Astrocyte (in vitro differentiated cells and primary cell): ENCODE measurements around the gene OR2S2. TPM values are rescaled to one million over a fixed set of nuclear protein-coding genes. Genes with fewer than 3 reads are reported as not detected.
A peak's percentile ranks its signal among the peaks of the same experiment; 100 is the strongest.

ENCODE experiments used
- DNase-seq: peaks from one replicate; pipeline ENCODE4 v3.0.0-alpha.2; 2010; ENCODE audit warnings: low read depth
- FAIRE-seq: peaks from 2 replicates; lab custom pipeline; 2011; peaks lifted over from hg19 to GRCh38; lab: Jason Lieb, UNC
- H2AFZ ChIP-seq: 2 replicates; pipeline ENCODE4 v1.6.0; 2012; ENCODE audit warnings: low read depth, low read length, inconsistent platforms
- H3K27ac ChIP-seq: 2 replicates; pipeline ENCODE4 v1.5.1; 2011; ENCODE audit warnings: low read depth, low read length, inconsistent platforms
- H3K27me3 ChIP-seq: 2 replicates; pipeline ENCODE4 v1.6.0; 2011; ENCODE audit warnings: low read length, inconsistent platforms; ENCODE audit not compliant: insufficient read depth
- H3K36me3 ChIP-seq: 2 replicates; pipeline ENCODE4 v1.5.1; 2011; ENCODE audit warnings: low read length, inconsistent platforms; ENCODE audit not compliant: insufficient read depth
- H3K4me1 ChIP-seq: 2 replicates; pipeline ENCODE4 v1.5.1; 2011; ENCODE audit warnings: low read length, inconsistent platforms; ENCODE audit not compliant: insufficient read depth
- H3K4me2 ChIP-seq: 2 replicates; pipeline ENCODE4 v1.6.0; 2012; ENCODE audit warnings: low read length, inconsistent platforms
- H3K4me3 ChIP-seq: 2 replicates; pipeline ENCODE4 v1.5.1; 2011; ENCODE audit warnings: low read depth, mild to moderate bottlenecking, low read length, inconsistent platforms; ENCODE audit not compliant: insufficient read depth
- H3K79me2 ChIP-seq: 2 replicates; pipeline ENCODE4 v1.6.0; 2012; ENCODE audit warnings: mild to moderate bottlenecking, low read length, inconsistent platforms; ENCODE audit not compliant: insufficient read depth
- H3K9ac ChIP-seq: 2 replicates; pipeline ENCODE4 v1.6.0; 2012; ENCODE audit warnings: mild to moderate bottlenecking, low read length, inconsistent platforms
- H3K9me3 ChIP-seq: 2 replicates; pipeline ENCODE4 v1.5.1; 2012; ENCODE audit warnings: low read depth, mild to moderate bottlenecking, low read length, inconsistent platforms; ENCODE audit not compliant: insufficient read depth
- H4K20me1 ChIP-seq: 2 replicates; pipeline ENCODE4 v1.6.0; 2012; ENCODE audit warnings: low read length, inconsistent platforms; ENCODE audit not compliant: insufficient read depth
- H3K27ac Mint-ChIP-seq: one replicate; pipeline ENCODE4 v1.8.0; 2021; ENCODE audit warnings: mild to moderate bottlenecking, mixed read lengths; ENCODE audit not compliant: unreplicated experiment
- H3K27me3 Mint-ChIP-seq: one replicate; pipeline ENCODE4 v1.8.0; 2021; ENCODE audit warnings: low read depth, mixed read lengths; ENCODE audit not compliant: unreplicated experiment
- H3K36me3 Mint-ChIP-seq: one replicate; pipeline ENCODE4 v1.8.0; 2021; ENCODE audit warnings: low read depth, mixed read lengths; ENCODE audit not compliant: unreplicated experiment
- H3K4me1 Mint-ChIP-seq: one replicate; pipeline ENCODE4 v1.8.0; 2021; ENCODE audit warnings: low read depth, mixed read lengths; ENCODE audit not compliant: unreplicated experiment
- H3K4me3 Mint-ChIP-seq: one replicate; pipeline ENCODE4 v1.8.0; 2021; ENCODE audit warnings: mild to moderate bottlenecking, moderate library complexity, mixed read lengths; ENCODE audit not compliant: unreplicated experiment
- H3K9me3 Mint-ChIP-seq: one replicate; pipeline ENCODE4 v1.8.0; 2021; ENCODE audit warnings: mild to moderate bottlenecking, mixed read lengths; ENCODE audit not compliant: unreplicated experiment
- EZH2 ChIP-seq: IDR thresholded peaks from 2 replicates; pipeline ENCODE4 v1.6.1; 2012; ENCODE audit warnings: mild to moderate bottlenecking, low read length, inconsistent platforms; ENCODE audit not compliant: insufficient read depth
- total RNA-seq: library from RNA; stranded (reverse); gene quantifications from 2 replicates; pipeline ENCODE4 v1.2.1, GENCODE V29; 2021
- TF ChIP-seq, protein P1 (sequence below): IDR thresholded peaks from 2 replicates; pipeline ENCODE4 v1.5.1; 2011; ENCODE audit warnings: low read depth, mild to moderate bottlenecking, inconsistent platforms, low read length, moderate library complexity; ENCODE audit not compliant: insufficient read depth

The OR2S2 gene
- total RNA-seq, 1 donor from 2014 or later, result not detected

DNA sequence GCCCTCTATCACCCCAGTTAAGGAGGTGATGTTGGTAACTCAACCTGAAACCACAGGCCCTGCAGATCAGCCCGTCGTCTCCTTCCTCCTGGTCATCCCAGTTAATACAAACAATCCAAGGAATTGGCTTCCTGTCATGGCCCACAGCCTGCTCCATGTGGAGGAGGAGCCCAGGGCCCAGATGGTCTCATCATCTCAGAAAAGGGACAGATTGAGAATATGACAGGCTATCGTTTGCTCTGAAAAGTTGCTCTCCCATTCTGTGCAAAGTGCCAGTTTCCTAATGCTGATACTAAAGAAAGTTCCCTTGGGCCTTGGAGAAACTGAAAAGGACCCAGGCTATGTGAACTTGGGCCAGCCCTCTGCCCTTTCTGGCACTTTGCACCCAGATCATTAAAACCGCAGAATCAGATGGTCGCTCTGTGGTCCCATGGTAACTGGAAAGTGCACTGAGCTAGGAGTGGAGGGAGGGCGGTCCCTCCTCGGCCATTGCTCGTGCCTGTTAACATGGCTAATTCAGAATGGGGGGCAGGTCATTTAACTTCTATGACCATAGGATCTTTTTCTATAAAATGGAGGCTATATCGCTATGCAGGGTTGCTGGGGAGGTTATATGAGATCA lies 49.3 kb downstream of the OR2S2 start:
- H4K20me1 ChIP-seq, result no peaks in the 10 kb centered on the region
- Mint-ChIP-seq H3K4me3 (peak overlapping the region; percentile 14), H3K4me1 (peaks cover 53% of the 10 kb centered on the region), H3K36me3 (no peaks in the 10 kb centered on the region), H3K27me3 (no peaks in the 10 kb centered on the region), H3K27ac (peak overlapping the region; percentile 96), H3K9me3 (no peaks in the 10 kb centered on the region)
- TF ChIP-seq, protein P1, sequence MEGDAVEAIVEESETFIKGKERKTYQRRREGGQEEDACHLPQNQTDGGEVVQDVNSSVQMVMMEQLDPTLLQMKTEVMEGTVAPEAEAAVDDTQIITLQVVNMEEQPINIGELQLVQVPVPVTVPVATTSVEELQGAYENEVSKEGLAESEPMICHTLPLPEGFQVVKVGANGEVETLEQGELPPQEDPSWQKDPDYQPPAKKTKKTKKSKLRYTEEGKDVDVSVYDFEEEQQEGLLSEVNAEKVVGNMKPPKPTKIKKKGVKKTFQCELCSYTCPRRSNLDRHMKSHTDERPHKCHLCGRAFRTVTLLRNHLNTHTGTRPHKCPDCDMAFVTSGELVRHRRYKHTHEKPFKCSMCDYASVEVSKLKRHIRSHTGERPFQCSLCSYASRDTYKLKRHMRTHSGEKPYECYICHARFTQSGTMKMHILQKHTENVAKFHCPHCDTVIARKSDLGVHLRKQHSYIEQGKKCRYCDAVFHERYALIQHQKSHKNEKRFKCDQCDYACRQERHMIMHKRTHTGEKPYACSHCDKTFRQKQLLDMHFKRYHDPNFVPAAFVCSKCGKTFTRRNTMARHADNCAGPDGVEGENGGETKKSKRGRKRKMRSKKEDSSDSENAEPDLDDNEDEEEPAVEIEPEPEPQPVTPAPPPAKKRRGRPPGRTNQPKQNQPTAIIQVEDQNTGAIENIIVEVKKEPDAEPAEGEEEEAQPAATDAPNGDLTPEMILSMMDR, result no peak
- TF ChIP-seq EZH2, result no peak
- no peaks in the 10 kb centered on the region for H3K36me3 ChIP-seq
- no peak for FAIRE-seq
- H3K27me3 ChIP-seq, result no peaks in the 10 kb centered on the region
- H2AFZ ChIP-seq, result peak overlapping the region; percentile 57
- H3K4me2 ChIP-seq, result peak overlapping the region; percentile 80
- no peak for DNase-seq
- H3K9me3 ChIP-seq, result no peaks in the 10 kb centered on the region
- peak overlapping the region; percentile 91 for H3K27ac ChIP-seq
- H3K4me3 ChIP-seq, result peak overlapping the region; percentile 37
- no peaks in the 10 kb centered on the region for H3K79me2 ChIP-seq
- H3K4me1 ChIP-seq, result peaks cover 46% of the 10 kb centered on the region
- peak overlapping the region; percentile 79 for H3K9ac ChIP-seq

DNA sequence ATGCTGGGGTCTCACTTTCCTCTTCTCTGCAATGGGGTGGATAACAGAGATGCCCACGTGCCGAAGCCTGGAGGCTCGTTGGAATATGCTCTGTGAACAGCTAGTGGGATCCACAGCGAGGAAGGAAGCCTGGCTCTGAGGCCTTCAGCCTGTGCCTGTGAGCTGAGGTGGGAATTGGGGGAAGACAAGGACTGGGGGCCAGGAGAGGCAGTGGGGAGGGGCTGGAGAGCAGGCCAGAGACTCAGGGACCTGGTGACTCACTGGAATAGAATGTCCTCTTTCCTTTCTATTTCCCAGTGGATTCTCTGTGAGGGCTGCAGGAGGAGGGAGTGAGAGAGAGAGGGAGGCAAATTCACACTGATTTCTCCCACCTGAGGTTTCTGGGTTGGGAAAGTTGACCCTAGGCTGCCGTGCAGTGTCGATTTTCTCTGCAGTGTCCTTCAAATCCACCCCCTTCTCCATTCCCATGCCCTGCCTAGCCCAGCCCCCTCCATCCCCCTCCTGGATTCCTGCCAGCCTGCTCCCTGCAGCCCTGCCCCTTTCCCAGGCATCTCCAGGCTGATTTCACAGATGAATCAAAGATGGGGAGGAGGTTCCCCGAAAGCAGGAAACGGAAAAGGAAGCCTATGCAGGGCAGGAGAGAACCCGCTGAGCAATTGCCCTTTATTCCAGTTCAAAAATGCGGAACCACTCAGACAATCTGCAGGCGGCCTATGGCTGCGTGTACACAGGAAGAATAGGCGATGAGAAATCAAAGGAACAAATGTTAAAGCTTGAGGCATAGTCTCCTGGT lies 50.0 kb downstream of the OR2S2 start:
- H3K27me3 ChIP-seq, result no peaks in the 10 kb centered on the region
- peaks cover 46% of the 10 kb centered on the region for H3K4me1 ChIP-seq
- no peaks in the 10 kb centered on the region for H3K36me3 ChIP-seq
- H3K9ac ChIP-seq, result peak overlapping the region; percentile 79
- H3K4me2 ChIP-seq, result peak overlapping the region; percentile 80
- H4K20me1 ChIP-seq, result no peaks in the 10 kb centered on the region
- Mint-ChIP-seq H3K27me3 (no peaks in the 10 kb centered on the region), H3K27ac (peak overlapping the region; percentile 96), H3K36me3 (no peaks in the 10 kb centered on the region), H3K9me3 (no peaks in the 10 kb centered on the region), H3K4me1 (peaks cover 53% of the 10 kb centered on the region), H3K4me3 (peak overlapping the region; percentile 34)
- FAIRE-seq (peak; percentile 92), DNase-seq (peak; percentile 90)
- H3K27ac ChIP-seq, result peak overlapping the region; percentile 91
- no peak for TF ChIP-seq EZH2
- TF ChIP-seq, protein P1, result no peak
- H3K79me2 ChIP-seq, result no peaks in the 10 kb centered on the region
- H3K9me3 ChIP-seq, result no peaks in the 10 kb centered on the region
- peak overlapping the region; percentile 37 for H3K4me3 ChIP-seq
- peak overlapping the region; percentile 57 for H2AFZ ChIP-seq

Other genes starting within 250 kb of the OR2S2 start
- 518 and 525 TPM in 2 replicates for gene TLN1, start 226.0 kb downstream of the OR2S2 start, total RNA-seq
- gene CREB3, start 225.5 kb downstream of the OR2S2 start, total RNA-seq, result 80.3 and 84.1 TPM in 2 replicates
- gene GBA2, start 208.9 kb downstream of the OR2S2 start, total RNA-seq, result 38.3 and 42.5 TPM in 2 replicates
- gene RGP1, start 208.9 kb downstream of the OR2S2 start, total RNA-seq, result 27.2 and 30.0 TPM in 2 replicates
- gene MSMP, start 203.9 kb downstream of the OR2S2 start, total RNA-seq, result not detected in 2 replicates
- gene NPR2, start 166.6 kb downstream of the OR2S2 start, total RNA-seq, result 24.6 and 26.1 TPM in 2 replicates
- 0.46 and 0.52 TPM in 2 replicates for gene SPAG8, start 145.9 kb downstream of the OR2S2 start, total RNA-seq
- gene HINT2, start 143.1 kb downstream of the OR2S2 start, total RNA-seq, result 22.8 and 23.7 TPM in 2 replicates
- gene FAM221B, start 129.4 kb downstream of the OR2S2 start, total RNA-seq, result not detected in 2 replicates
- 8.6 and 8.9 TPM in 2 replicates for gene TMEM8B, start 128.9 kb downstream of the OR2S2 start, total RNA-seq
- gene OR13J1, start 87.8 kb downstream of the OR2S2 start, total RNA-seq, result not detected in 2 replicates
- gene HRCT1, start 52.0 kb downstream of the OR2S2 start, total RNA-seq, result 0.39 and 0.62 TPM in 2 replicates
- 0.17 and 0.18 TPM in 2 replicates for gene SPAAR, start 48.7 kb downstream of the OR2S2 start, total RNA-seq
- gene RECK, start 78.8 kb upstream of the OR2S2 start, total RNA-seq, result 21.6 and 25.1 TPM in 2 replicates
- 150 and 157 TPM in 2 replicates for gene GLIPR2, start 178.6 kb upstream of the OR2S2 start, total RNA-seq
- 1.1 and 1.9 TPM in 2 replicates for gene CCIN, start 211.2 kb upstream of the OR2S2 start, total RNA-seq
- gene CLTA, start 232.8 kb upstream of the OR2S2 start, total RNA-seq, result 386 and 424 TPM in 2 replicates